DOHH2 (cell line): ENCODE measurements around the gene SLC6A1.

Experiments
- EZH2phosphoT487 ChIP-seq: fragments of 200-600 bp; sonication (generic); IDR thresholded peaks from 2 replicates; pipeline ENCODE4 v1.6.1; 2017; ENCODE audit warnings: borderline replicate concordance, mild to moderate bottlenecking, antibody characterized with exemption, low read length, moderate library complexity, mixed read lengths
- TF ChIP-seq, protein P1 (sequence below): fragments of 200-600 bp; sonication (generic); IDR thresholded peaks from one replicate; pipeline ENCODE4 v1.5.1; 2014; ENCODE audit warnings: antibody characterized with exemption, mild to moderate bottlenecking, low read depth, low read length; ENCODE audit not compliant: poor library complexity, severe bottlenecking

GRCh38 chr3:10973046-10973595, 19.4 kb upstream of the SLC6A1 start:
- TF ChIP-seq, protein P1, sequence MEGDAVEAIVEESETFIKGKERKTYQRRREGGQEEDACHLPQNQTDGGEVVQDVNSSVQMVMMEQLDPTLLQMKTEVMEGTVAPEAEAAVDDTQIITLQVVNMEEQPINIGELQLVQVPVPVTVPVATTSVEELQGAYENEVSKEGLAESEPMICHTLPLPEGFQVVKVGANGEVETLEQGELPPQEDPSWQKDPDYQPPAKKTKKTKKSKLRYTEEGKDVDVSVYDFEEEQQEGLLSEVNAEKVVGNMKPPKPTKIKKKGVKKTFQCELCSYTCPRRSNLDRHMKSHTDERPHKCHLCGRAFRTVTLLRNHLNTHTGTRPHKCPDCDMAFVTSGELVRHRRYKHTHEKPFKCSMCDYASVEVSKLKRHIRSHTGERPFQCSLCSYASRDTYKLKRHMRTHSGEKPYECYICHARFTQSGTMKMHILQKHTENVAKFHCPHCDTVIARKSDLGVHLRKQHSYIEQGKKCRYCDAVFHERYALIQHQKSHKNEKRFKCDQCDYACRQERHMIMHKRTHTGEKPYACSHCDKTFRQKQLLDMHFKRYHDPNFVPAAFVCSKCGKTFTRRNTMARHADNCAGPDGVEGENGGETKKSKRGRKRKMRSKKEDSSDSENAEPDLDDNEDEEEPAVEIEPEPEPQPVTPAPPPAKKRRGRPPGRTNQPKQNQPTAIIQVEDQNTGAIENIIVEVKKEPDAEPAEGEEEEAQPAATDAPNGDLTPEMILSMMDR: no peak
- no peak for TF ChIP-seq EZH2phosphoT487
